OCI-LY3 (cell line): Measurements from ENCODE around the gene PINLYP.

Experiments used
- EZH2phosphoT487 ChIP-seq: fragments of 200-600 bp; shearing (Covaris generic); IDR thresholded peaks from 2 replicates; pipeline ENCODE4 v1.6.1; 2018; ENCODE audit warnings: antibody characterized with exemption, mixed run types, low read depth
- TF ChIP-seq, protein P1 (sequence below): fragments of 200-600, 300-600 bp; sonication (generic); IDR thresholded peaks from 2 replicates; pipeline ENCODE4 v1.5.1; 2014; ENCODE audit warnings: antibody characterized with exemption, low read length, low read depth

DNA sequence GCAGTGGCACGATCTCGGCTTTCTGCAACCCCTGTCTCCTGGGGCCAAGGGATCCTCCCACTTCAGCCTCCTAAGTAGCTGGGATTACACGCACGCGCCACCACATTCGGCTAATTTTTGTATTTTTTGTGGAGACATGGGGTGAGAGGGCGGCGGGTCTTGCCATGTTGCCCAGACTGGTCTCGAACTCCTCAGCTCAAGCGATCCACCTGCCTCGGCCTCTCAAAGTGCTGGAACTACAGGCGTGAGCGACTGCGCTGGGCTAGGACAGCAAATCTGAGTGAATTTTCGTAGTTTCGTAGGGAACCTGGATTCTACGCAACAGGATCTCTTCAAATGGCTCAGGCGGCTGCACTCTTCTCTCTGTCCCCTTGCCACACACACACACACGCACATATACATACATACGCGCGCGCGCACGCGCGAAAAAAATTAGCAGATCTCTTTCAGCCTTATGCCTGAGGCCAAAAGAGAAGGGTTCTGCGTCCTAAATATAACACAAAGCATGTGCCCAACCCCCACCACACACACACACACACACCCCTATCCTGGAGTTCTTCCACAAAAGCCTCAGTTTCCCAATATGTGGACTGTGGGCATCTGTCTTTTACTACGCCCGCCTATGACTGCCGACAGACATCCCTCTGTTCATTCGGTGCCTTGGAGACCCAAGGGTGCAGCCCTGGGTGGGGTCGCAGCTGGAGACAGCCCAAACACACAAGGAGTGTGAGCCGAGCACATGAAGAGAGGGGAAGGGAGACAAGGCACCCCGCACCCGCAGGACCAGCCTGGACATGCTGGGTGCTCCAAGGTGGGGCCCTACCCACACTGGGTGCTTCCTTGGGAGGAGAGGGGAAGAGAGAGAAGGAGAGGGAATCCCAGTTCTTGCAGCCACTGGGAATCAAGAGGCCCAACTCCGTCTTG lies 616 bp downstream of the PINLYP start:
- TF ChIP-seq, protein P1, sequence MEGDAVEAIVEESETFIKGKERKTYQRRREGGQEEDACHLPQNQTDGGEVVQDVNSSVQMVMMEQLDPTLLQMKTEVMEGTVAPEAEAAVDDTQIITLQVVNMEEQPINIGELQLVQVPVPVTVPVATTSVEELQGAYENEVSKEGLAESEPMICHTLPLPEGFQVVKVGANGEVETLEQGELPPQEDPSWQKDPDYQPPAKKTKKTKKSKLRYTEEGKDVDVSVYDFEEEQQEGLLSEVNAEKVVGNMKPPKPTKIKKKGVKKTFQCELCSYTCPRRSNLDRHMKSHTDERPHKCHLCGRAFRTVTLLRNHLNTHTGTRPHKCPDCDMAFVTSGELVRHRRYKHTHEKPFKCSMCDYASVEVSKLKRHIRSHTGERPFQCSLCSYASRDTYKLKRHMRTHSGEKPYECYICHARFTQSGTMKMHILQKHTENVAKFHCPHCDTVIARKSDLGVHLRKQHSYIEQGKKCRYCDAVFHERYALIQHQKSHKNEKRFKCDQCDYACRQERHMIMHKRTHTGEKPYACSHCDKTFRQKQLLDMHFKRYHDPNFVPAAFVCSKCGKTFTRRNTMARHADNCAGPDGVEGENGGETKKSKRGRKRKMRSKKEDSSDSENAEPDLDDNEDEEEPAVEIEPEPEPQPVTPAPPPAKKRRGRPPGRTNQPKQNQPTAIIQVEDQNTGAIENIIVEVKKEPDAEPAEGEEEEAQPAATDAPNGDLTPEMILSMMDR = no peak
- no peak for TF ChIP-seq EZH2phosphoT487
